HepG2 (cell line): ENCODE data around the gene TMEM95. TPM values are rescaled to one million over a fixed set of nuclear protein-coding genes. Genes with fewer than 3 reads are reported as not detected.

Experiments
- AKAP8 ChIP-seq: sonication (generic); formaldehyde crosslinking; IDR thresholded peaks from 2 replicates; pipeline ENCODE4 v1.5.1; 2020; ENCODE audit warnings: mild to moderate bottlenecking, missing genetic modification reagents
- ATRX ChIP-seq: sonication (generic); formaldehyde crosslinking; IDR thresholded peaks from 2 replicates; pipeline ENCODE4 v1.4.0; 2020; ENCODE audit warnings: missing genetic modification reagents, borderline replicate concordance
- CENPBD1 ChIP-seq: sonication (generic); formaldehyde crosslinking; IDR thresholded peaks from 2 replicates; pipeline ENCODE4 v1.8.0; 2022; ENCODE audit warnings: missing genetic modification reagents, low read depth, mild to moderate bottlenecking, borderline replicate concordance
- CENPX ChIP-seq: sonication (generic); formaldehyde crosslinking; IDR thresholded peaks from 2 replicates; pipeline ENCODE4 v1.9.0; 2021; ENCODE audit warnings: mild to moderate bottlenecking, missing genetic modification reagents, moderate library complexity
- DDIT3 ChIP-seq: sonication (generic); formaldehyde crosslinking; IDR thresholded peaks from 2 replicates; pipeline ENCODE4 v1.4.0; 2020; ENCODE audit warnings: mild to moderate bottlenecking, missing genetic modification reagents
- GATAD2A ChIP-seq: IDR thresholded peaks from 2 replicates; pipeline ENCODE4 v1.6.1; 2016
- KMT2B ChIP-seq: IDR thresholded peaks from 2 replicates; pipeline ENCODE4 v1.6.1; 2016; ENCODE audit warnings: missing genetic modification reagents, missing compliant biosample characterization
- MAFF ChIP-seq: IDR thresholded peaks from 2 replicates; pipeline ENCODE4 v1.6.1; 2011; ENCODE audit warnings: low read depth, low read length, improper control_type of control experiment
- MED8 ChIP-seq: sonication (generic); formaldehyde crosslinking; IDR thresholded peaks from 2 replicates; pipeline ENCODE4 v1.8.1; 2023; ENCODE audit warnings: mild to moderate bottlenecking, missing genetic modification reagents; ENCODE audit not compliant: insufficient replicate concordance
- RBAK ChIP-seq: sonication (generic); formaldehyde crosslinking; IDR thresholded peaks from 2 replicates; pipeline ENCODE4 v1.5.1; 2020; ENCODE audit warnings: mild to moderate bottlenecking, missing genetic modification reagents
- RERE ChIP-seq: IDR thresholded peaks from 2 replicates; pipeline ENCODE4 v1.6.1; 2016; ENCODE audit warnings: low read depth, missing genetic modification reagents, missing compliant biosample characterization
- RFXAP ChIP-seq: sonication (generic); formaldehyde crosslinking; IDR thresholded peaks from 2 replicates; pipeline ENCODE4 v1.4.0; 2020; ENCODE audit warnings: missing genetic modification reagents, borderline replicate concordance
- RXRA ChIP-seq: sonication (generic); formaldehyde crosslinking; IDR thresholded peaks from 2 replicates; pipeline ENCODE4 v1.5.1; 2020; ENCODE audit warnings: missing genetic modification reagents
- ZFP1 ChIP-seq: IDR thresholded peaks from 2 replicates; pipeline ENCODE4 v1.6.1; 2016
- ZNF260 ChIP-seq: sonication (generic); formaldehyde crosslinking; IDR thresholded peaks from 2 replicates; pipeline ENCODE4 v1.4.0; 2020; ENCODE audit warnings: missing genetic modification reagents, low read depth, mild to moderate bottlenecking, borderline replicate concordance
- ZNF34 ChIP-seq: sonication (generic); formaldehyde crosslinking; IDR thresholded peaks from 2 replicates; pipeline ENCODE4 v1.4.0; 2020; ENCODE audit warnings: mild to moderate bottlenecking, missing genetic modification reagents, borderline replicate concordance
- ZNF343 ChIP-seq: sonication (generic); formaldehyde crosslinking; IDR thresholded peaks from 2 replicates; pipeline ENCODE4 v1.4.0; 2020; ENCODE audit warnings: mild to moderate bottlenecking, missing genetic modification reagents
- ZNF616 ChIP-seq: sonication (generic); formaldehyde crosslinking; IDR thresholded peaks from 2 replicates; pipeline ENCODE4 v1.5.0; 2020; ENCODE audit warnings: low read depth, mild to moderate bottlenecking, missing genetic modification reagents
- ZNF746 ChIP-seq: sonication (generic); formaldehyde crosslinking; IDR thresholded peaks from 2 replicates; pipeline ENCODE4 v1.8.0; 2022; ENCODE audit warnings: mild to moderate bottlenecking, missing genetic modification reagents
- polyA plus RNA-seq, 8 experiments: library from polyadenylated mRNA; depleted of rRNA in 3 of 8; stranded (reverse) in 7 of 8; unstranded in 1 of 8; fragments of >200 nt; fragmentation: Illumina TruSeq in 4 of 8; extraction: Trizol in 4 of 8; gene quantifications; 2 replicates each; pipeline versions ENCODE4 v1.2.1 to v1.2.3, GENCODE V29; 2011 to 2016; ENCODE audit warnings: low read depth in 4 of 8, missing spikeins in 1 of 8, mixed read lengths in 1 of 8; ENCODE audit not compliant: insufficient read depth in 1 of 8
- total RNA-seq, 5 experiments: library from RNA; depleted of rRNA; stranded (reverse); fragments of >200 nt; fragmentation: Illumina TruSeq; extraction: Trizol; gene quantifications; 2 replicates each; pipeline ENCODE4 v1.2.3, GENCODE V29; 2016; ENCODE audit warnings: low read depth in 1 of 5
- TF ChIP-seq, protein P1 (sequence below): sonication (generic); formaldehyde crosslinking; IDR thresholded peaks from 2 replicates; pipeline ENCODE4 v1.5.0; 2020; ENCODE audit warnings: missing genetic modification reagents
- TF ChIP-seq, protein P2 (sequence below): sonication (generic); formaldehyde crosslinking; IDR thresholded peaks from 2 replicates; pipeline ENCODE4 v1.8.1; 2023; ENCODE audit warnings: mild to moderate bottlenecking, missing genetic modification reagents

TMEM95 gene
- total and polyA plus RNA-seq, 2 of the 13 experiments (the other 11 are each of a cell fraction or from before 2014, with no cell fraction given), result not detected

DNA sequence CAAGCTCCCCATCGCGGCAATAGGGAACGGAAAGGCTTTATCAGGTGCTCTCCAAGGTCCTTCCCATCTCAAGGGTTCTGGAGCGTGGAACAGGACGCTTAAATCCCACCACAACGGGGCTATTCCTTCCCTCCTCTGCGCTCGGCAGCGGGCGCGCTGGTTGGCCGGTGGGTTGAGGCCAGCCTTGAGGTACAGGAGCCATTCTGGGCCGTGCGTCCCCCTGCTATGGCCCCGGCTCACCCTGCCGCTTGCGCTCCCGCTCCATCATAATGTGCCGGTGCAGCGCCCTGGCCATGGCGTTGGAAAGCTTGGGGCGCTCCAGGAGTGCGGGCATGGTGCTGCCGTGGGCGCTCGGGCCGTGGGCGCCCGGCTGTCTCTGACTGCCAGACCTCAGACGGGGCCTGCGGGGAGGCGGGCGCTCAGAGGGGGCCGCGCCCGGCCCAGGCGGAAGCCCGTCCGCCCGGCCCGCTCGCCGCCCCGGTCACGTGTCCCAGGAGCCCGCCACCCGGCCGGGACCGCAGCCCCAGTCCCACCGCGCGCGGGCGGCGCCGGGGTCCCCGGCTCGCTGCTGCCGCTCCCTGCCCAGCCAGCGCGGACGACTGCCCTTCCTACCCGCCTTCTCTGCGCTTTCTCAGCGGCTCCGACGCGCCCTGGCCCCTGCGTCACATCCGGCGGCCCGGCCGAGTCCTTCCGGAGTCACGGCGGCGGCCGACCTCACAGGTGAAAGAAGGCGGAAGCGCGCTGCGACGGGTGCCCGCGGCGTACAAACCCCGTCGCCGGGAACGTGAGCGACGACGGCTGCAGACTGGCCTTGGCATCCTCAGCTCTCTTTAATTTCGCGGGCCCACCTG is 40.0 kb upstream of the TMEM95 start, which contains the start of gene GPS2 (continued):
- peak; percentile 21 for TF ChIP-seq MED8 (CRISPR knock-in tag)
- TF ChIP-seq KMT2B (CRISPR knock-in tag), result peak; percentile 92
- no peak for TF ChIP-seq RBAK (CRISPR knock-in tag)
- no peak for TF ChIP-seq MAFF
- peak; percentile 40; the same call in 1 of the 2 replicates for TF ChIP-seq RFXAP
- no peak for TF ChIP-seq ATRX
- TF ChIP-seq GATAD2A, result peak; percentile 36; the same call in 1 of the 2 replicates
- TF ChIP-seq ZNF343 (CRISPR knock-in tag), result no peak
- no peak; the same call in 1 of the 2 replicates for TF ChIP-seq RERE (CRISPR knock-in tag)
- TF ChIP-seq ZFP1, result no peak
- TF ChIP-seq RXRA, result peak; percentile 79
- TF ChIP-seq AKAP8 (CRISPR knock-in tag), result peak; percentile 92; the same call in 1 of the 2 replicates
- TF ChIP-seq, protein P1, sequence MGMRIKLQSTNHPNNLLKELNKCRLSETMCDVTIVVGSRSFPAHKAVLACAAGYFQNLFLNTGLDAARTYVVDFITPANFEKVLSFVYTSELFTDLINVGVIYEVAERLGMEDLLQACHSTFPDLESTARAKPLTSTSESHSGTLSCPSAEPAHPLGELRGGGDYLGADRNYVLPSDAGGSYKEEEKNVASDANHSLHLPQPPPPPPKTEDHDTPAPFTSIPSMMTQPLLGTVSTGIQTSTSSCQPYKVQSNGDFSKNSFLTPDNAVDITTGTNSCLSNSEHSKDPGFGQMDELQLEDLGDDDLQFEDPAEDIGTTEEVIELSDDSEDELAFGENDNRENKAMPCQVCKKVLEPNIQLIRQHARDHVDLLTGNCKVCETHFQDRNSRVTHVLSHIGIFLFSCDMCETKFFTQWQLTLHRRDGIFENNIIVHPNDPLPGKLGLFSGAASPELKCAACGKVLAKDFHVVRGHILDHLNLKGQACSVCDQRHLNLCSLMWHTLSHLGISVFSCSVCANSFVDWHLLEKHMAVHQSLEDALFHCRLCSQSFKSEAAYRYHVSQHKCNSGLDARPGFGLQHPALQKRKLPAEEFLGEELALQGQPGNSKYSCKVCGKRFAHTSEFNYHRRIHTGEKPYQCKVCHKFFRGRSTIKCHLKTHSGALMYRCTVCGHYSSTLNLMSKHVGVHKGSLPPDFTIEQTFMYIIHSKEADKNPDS (CRISPR knock-in tag), result no peak
- TF ChIP-seq, protein P2, sequence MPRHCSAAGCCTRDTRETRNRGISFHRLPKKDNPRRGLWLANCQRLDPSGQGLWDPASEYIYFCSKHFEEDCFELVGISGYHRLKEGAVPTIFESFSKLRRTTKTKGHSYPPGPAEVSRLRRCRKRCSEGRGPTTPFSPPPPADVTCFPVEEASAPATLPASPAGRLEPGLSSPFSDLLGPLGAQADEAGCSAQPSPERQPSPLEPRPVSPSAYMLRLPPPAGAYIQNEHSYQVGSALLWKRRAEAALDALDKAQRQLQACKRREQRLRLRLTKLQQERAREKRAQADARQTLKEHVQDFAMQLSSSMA (CRISPR knock-in tag), result peak; percentile 65
- no peak for TF ChIP-seq CENPX (CRISPR knock-in tag)
- no peak for TF ChIP-seq DDIT3
- peak; percentile 40 for TF ChIP-seq ZNF616 (CRISPR knock-in tag)
- no peak for TF ChIP-seq ZNF260 (CRISPR knock-in tag)
- TF ChIP-seq ZNF746 (CRISPR knock-in tag), result peak; percentile 69; the same call in 1 of the 2 replicates
- no peak; the same call in 1 of the 2 replicates for TF ChIP-seq CENPBD1 (CRISPR knock-in tag)
- peak; percentile 92; the same call in 1 of the 2 replicates for TF ChIP-seq ZNF34
